K562 (cell line): ENCODE data around the gene PTOV1. TPM values are rescaled to one million over a fixed set of nuclear protein-coding genes. Genes with fewer than 3 reads are reported as not detected.

Experiments
- ARID3A ChIP-seq: IDR thresholded peaks from 2 replicates; pipeline ENCODE4 v1.6.1; 2012; ENCODE audit warnings: low read depth, low read length, improper control_type of control experiment, borderline replicate concordance
- BMI1 ChIP-seq: fragments of 150-350 bp; IDR thresholded peaks from 2 replicates; pipeline ENCODE4 v1.6.1; 2014; ENCODE audit warnings: low read length
- CBX3 ChIP-seq, 2 experiments: IDR thresholded peaks; 1 replicate in 1 of 2; 2 replicates in 1 of 2; pipeline ENCODE4 v1.6.1; 2012; ENCODE audit warnings: inconsistent platforms in 2 of 2, low read length in 2 of 2, borderline replicate concordance in 1 of 2, control low read depth in 1 of 2
- CCNT2 ChIP-seq: IDR thresholded peaks from 2 replicates; pipeline ENCODE4 v1.6.1; 2011; ENCODE audit warnings: borderline replicate concordance, low read depth, mild to moderate bottlenecking, moderate library complexity, mixed read lengths, low read length; ENCODE audit not compliant: insufficient read length; ENCODE audit errors: extremely low read depth
- CREB1 ChIP-seq, 2 experiments: sonication (generic) in 1 of 2; formaldehyde crosslinking in 1 of 2; IDR thresholded peaks; 2 replicates each; pipeline versions ENCODE4 v1.6.1 to v1.8.0; 2012 to 2022; ENCODE audit warnings: inconsistent platforms in 1 of 2, mild to moderate bottlenecking in 1 of 2, missing genetic modification reagents in 1 of 2, moderate library complexity in 1 of 2
- E2F1 ChIP-seq: sonication (generic); formaldehyde crosslinking; IDR thresholded peaks from 2 replicates; pipeline ENCODE4 v1.8.1; 2023; ENCODE audit warnings: mild to moderate bottlenecking, missing genetic modification reagents, moderate library complexity
- ETV1 ChIP-seq: fragments of 450-650 bp; conservative IDR thresholded peaks from 2 replicates; pipeline ENCODE4 v1.6.1; 2016; ENCODE audit warnings: missing genetic modification characterization, control low read depth, low read depth, missing compliant biosample characterization
- FOSL1 ChIP-seq: fragments of 200-800 bp; sonication (Bioruptor generic); conservative IDR thresholded peaks from 2 replicates; pipeline ENCODE4 v1.6.1; 2016; ENCODE audit warnings: missing genetic modification characterization, missing compliant biosample characterization
- FOXK1 ChIP-seq: sonication (generic); formaldehyde crosslinking; IDR thresholded peaks from 2 replicates; pipeline ENCODE4 v1.8.0; 2022; ENCODE audit warnings: missing genetic modification reagents, mild to moderate bottlenecking, borderline replicate concordance
- HMGN3 ChIP-seq: IDR thresholded peaks from 2 replicates; pipeline ENCODE4 v1.6.1; 2011; ENCODE audit warnings: borderline replicate concordance, low read depth, mild to moderate bottlenecking, mixed read lengths, low read length; ENCODE audit not compliant: insufficient read length; ENCODE audit errors: extremely low read depth
- LCOR ChIP-seq: sonication (generic); formaldehyde crosslinking; IDR thresholded peaks from 2 replicates; pipeline ENCODE4 v1.8.0; 2022; ENCODE audit warnings: mild to moderate bottlenecking, missing genetic modification reagents
- MTA1 ChIP-seq: fragments of 450-650 bp; IDR thresholded peaks from 2 replicates; pipeline ENCODE4 v1.6.1; 2017; ENCODE audit warnings: borderline replicate concordance
- NONO ChIP-seq, 2 experiments: fragments of 200-400 bp in 1 of 2; fragments of 450-650 bp in 1 of 2; formaldehyde crosslinking in 1 of 2; IDR thresholded peaks; 2 replicates each; pipeline ENCODE4 v1.6.1; 2017; ENCODE audit warnings: low read depth in 2 of 2, mild to moderate bottlenecking in 2 of 2, moderate library complexity in 2 of 2, low read length in 1 of 2
- NUFIP1 ChIP-seq: fragments of 450-650 bp; IDR thresholded peaks from 2 replicates; pipeline ENCODE4 v1.6.1; 2018; ENCODE audit not compliant: partially characterized antibody
- PHF20 ChIP-seq: fragments of 450-650 bp; IDR thresholded peaks from 2 replicates; pipeline ENCODE4 v1.6.1; 2018; ENCODE audit not compliant: partially characterized antibody
- POLR2A ChIP-seq: fragments of 450-650 bp; conservative IDR thresholded peaks from 2 replicates; pipeline ENCODE4 v1.6.1; 2016
- POLR2G ChIP-seq: fragments of 200-400 bp; formaldehyde crosslinking; IDR thresholded peaks from 2 replicates; pipeline ENCODE4 v1.6.1; 2017; ENCODE audit warnings: low read depth, mild to moderate bottlenecking, antibody characterized with exemption, low read length, moderate library complexity
- SAFB ChIP-seq: fragments of 200-400 bp; formaldehyde crosslinking; IDR thresholded peaks from 2 replicates; pipeline ENCODE4 v1.6.1; 2017; ENCODE audit warnings: low read depth, low read length, borderline replicate concordance
- SIN3B ChIP-seq: fragments of 450-650 bp; IDR thresholded peaks from 2 replicates; pipeline ENCODE4 v1.6.1; 2017; ENCODE audit warnings: low read depth, mild to moderate bottlenecking, moderate library complexity
- SMAD2 ChIP-seq: fragments of 150-350 bp; IDR thresholded peaks from 2 replicates; pipeline ENCODE4 v1.6.1; 2014; ENCODE audit warnings: low read depth, mild to moderate bottlenecking, low read length
- SRF ChIP-seq, 2 experiments: fragments of 250-450, 450-650 bp in 1 of 2; sonication (Bioruptor Pico) in 1 of 2; sonication (generic) in 1 of 2; formaldehyde crosslinking; IDR thresholded peaks; 2 replicates each; pipeline versions ENCODE4 v1.5.0 to v1.5.1; 2020 to 2022; ENCODE audit warnings: mild to moderate bottlenecking in 1 of 2, missing genetic modification reagents in 1 of 2
- ZFP1 ChIP-seq: fragments of 450-650 bp; formaldehyde crosslinking; IDR thresholded peaks from 2 replicates; pipeline ENCODE4 v1.4.0; 2020; ENCODE audit warnings: mild to moderate bottlenecking, mixed read lengths
- ZNF121 ChIP-seq: sonication (generic); formaldehyde crosslinking; conservative IDR thresholded peaks from 2 replicates; pipeline ENCODE4 v1.8.0; 2022; ENCODE audit warnings: missing genetic modification reagents
- ZNF75A ChIP-seq: fragments of 450-650 bp; formaldehyde crosslinking; IDR thresholded peaks from 2 replicates; pipeline ENCODE4 v1.4.0; 2020; ENCODE audit warnings: mild to moderate bottlenecking
- polyA plus RNA-seq, 8 experiments: library from polyadenylated mRNA; depleted of rRNA in 4 of 8; stranded (reverse) in 5 of 8; unstranded in 3 of 8; fragments of >200 nt; fragmentation: Nextera tagmentation in 2 of 8; fragmentation: Illumina TruSeq in 1 of 8; extraction: Ambion mirVana in 2 of 8; extraction: Trizol in 1 of 8; gene quantifications; 2 replicates each; pipeline versions ENCODE4 v1.2.1 to v1.2.3, GENCODE V29; 2011 to 2014; ENCODE audit warnings: inconsistent platforms in 1 of 8, missing spikeins in 1 of 8
- total RNA-seq, 7 experiments: library from RNA; depleted of rRNA in 6 of 7; stranded (reverse); fragments of >200 nt in 6 of 7; fragmentation: Illumina TruSeq in 2 of 7; extraction: Trizol in 2 of 7; gene quantifications; 2 replicates each; pipeline versions ENCODE4 v1.2.1 to v1.2.3, GENCODE V29; 2011 to 2021; ENCODE audit warnings: low replicate concordance in 1 of 7

Gene PTOV1
- total and polyA plus RNA-seq, 9 of the 15 experiments (the other 6 are each of a cell fraction or from before 2014, with no cell fraction given): 4.9 to 169 (median 43.5) TPM

DNA sequence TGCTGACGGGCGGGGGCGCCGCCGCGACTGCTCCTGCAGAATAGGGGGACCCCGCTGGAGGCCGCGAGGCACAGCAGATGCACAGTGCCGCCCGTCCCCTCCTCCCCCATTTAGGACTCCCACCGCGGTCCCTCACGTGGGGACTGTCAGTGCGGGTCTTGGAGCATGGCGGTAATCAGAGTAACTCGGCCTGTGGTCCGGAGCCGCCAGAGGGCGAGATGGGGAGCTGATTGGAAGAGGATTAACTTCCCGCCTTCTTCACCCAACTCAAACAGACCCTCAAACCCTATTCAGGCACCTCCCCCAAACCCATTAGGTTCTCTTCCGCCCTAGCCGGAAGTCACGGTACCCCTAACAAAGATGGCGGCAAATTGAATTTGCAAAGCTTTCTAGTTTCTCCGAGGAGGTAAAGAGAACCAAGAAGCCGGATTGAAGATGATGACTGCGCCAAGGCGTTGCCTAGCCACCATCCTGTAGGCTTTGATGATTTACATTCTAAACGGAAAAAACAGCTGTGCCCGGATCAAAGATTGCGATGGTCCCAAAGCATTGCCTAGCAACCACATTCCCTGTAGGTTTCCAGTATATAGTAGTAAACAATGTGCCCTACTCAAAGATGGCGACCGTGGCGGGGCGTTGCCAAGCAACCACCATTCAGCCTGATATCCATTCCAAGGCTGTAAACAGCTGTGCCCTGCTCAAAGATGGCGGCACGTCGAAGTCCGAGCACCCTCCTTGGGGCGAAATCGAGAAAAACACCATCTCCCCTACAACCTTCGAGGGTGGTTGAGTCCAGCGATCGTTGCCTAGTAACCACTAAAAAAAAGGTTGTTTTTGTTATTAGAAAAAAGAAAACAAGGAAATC is 37.7 kb upstream of the PTOV1 start, which contains the start of gene FUZ (continued):
- peak; percentile 52 for TF ChIP-seq HMGN3
- peak; percentile 35; the same call in 1 of the 2 replicates for TF ChIP-seq FOSL1 (tag)
- TF ChIP-seq CREB1 (IDR thresholded peaks at IDR 0.05): no peak
- no peak for TF ChIP-seq CREB1 (CRISPR knock-in tag; IDR thresholded peaks at IDR 0.05)
- peak; percentile 64; the same call in 1 of the 2 replicates for TF ChIP-seq SIN3B
- no peak for TF ChIP-seq CBX3 (IDR thresholded peaks at IDR 0.05; ENCODE audit: borderline replicate concordance in 1 of 2, low read length in 2 of 2)
- no peak for TF ChIP-seq CCNT2
- TF ChIP-seq PHF20: peak; percentile 37
- TF ChIP-seq SRF (CRISPR knock-in tag; IDR thresholded peaks at IDR 0.05): peak in 1 of 2 experiments; percentile 69; a peak in 2 of 4 replicates
- TF ChIP-seq FOXK1 (CRISPR knock-in tag): no peak
- no peak for TF ChIP-seq LCOR
- no peak for TF ChIP-seq NUFIP1
- TF ChIP-seq E2F1 (CRISPR knock-in tag): 0 out of 2 replicates have a peak, but pooled peaks have one; percentile 35
- TF ChIP-seq BMI1: peak; percentile 89
- peak; percentile 46; the same call in 1 of the 2 replicates for TF ChIP-seq POLR2A
- TF ChIP-seq ZFP1: no peak
- no peak for TF ChIP-seq ZNF75A (CRISPR knock-in tag)
- peak; percentile 49 for TF ChIP-seq POLR2G
- TF ChIP-seq ETV1 (tag): 0 out of 2 replicates have a peak, but pooled peaks have one; percentile 44
- peak in 1 of 2 experiments; percentile 93; a peak in 2 of 4 replicates for TF ChIP-seq NONO (IDR thresholded peaks at IDR 0.05; ENCODE audit: low read depth in 2 of 2, low read length in 1 of 2)
- no peak for TF ChIP-seq MTA1
- no peak for TF ChIP-seq SAFB
- 0 out of 2 replicates have a peak, but pooled peaks have one; percentile 19 for TF ChIP-seq ARID3A
- no peak for TF ChIP-seq SMAD2
- no peak for TF ChIP-seq ZNF121 (CRISPR knock-in tag)
